Measurements from ENCODE around the gene SFRP5.

DNA sequence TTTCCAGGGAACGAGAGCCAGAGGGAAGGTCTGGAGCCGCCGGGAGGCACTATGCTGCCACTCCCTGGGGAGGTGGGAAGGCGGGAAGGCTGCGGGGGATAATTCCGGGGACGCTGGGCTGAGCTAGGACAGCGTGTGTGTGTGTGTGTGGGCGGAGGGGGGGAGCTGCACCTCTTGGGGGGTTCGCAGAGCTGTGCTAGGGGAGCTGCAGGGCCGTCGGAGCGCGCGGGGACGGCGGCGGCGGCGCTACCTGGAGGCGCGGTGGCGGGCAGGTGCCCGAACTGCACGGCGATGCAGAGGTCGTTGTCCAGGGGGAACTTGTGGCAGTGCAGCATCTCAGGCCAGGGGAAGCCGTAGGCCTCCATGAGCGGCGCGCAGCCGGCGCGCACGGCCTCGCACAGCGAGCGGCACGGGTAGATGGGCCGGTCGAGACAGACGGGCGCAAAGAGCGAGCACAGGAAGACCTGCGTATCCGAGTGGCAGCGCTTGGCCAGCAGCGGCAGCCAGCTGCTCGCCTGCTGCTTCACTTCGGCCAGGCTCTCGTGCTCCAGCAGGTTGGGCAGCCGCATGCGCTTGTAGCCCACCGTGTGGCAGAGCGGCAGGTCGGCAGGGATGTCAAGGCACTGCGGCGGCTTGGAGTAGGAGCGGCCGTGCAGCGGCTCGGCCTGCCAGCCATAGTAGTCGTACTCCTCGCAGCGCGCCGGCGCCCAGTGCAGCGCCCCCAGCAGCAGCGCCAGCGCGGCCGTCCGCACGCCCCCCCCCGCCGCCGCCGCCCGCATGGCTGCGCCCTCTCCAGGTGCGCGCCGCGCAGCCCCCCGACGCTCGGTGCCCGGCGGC lies 526 bp downstream of the SFRP5 start:
- TF ChIP-seq CTCF (IDR thresholded peaks at IDR 0.05; ENCODE audit: low read depth, low read length, missing input control) (no peak), RAD21 (IDR thresholded peaks at IDR 0.05) (no peak), JUND (IDR thresholded peaks at IDR 0.05) (no peak)
- TF ChIP-seq, protein P1, sequence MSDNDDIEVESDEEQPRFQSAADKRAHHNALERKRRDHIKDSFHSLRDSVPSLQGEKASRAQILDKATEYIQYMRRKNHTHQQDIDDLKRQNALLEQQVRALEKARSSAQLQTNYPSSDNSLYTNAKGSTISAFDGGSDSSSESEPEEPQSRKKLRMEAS (IDR thresholded peaks at IDR 0.05) = no peak
- TF ChIP-seq, protein P2, sequence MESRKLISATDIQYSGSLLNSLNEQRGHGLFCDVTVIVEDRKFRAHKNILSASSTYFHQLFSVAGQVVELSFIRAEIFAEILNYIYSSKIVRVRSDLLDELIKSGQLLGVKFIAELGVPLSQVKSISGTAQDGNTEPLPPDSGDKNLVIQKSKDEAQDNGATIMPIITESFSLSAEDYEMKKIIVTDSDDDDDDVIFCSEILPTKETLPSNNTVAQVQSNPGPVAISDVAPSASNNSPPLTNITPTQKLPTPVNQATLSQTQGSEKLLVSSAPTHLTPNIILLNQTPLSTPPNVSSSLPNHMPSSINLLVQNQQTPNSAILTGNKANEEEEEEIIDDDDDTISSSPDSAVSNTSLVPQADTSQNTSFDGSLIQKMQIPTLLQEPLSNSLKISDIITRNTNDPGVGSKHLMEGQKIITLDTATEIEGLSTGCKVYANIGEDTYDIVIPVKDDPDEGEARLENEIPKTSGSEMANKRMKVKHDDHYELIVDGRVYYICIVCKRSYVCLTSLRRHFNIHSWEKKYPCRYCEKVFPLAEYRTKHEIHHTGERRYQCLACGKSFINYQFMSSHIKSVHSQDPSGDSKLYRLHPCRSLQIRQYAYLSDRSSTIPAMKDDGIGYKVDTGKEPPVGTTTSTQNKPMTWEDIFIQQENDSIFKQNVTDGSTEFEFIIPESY (IDR thresholded peaks at IDR 0.05) = no peak
